Stimulated activated CD4-positive, alpha-beta T cell treated with anti-CD3 and anti-CD28 coated beads, TNF-alpha, amount 100 ng/mL, for 48 hours (primary cell): ENCODE results near the gene GAPDHS.
A peak's percentile ranks its signal among the peaks of the same experiment; 100 is the strongest.

Source experiments
- DNase-seq, 3 donors: peaks; one replicate each; pipeline ENCODE4 v3.0.0-alpha.2; 2020; ENCODE audit warnings: low read depth in 3 of 3

GAPDHS gene

DNA sequence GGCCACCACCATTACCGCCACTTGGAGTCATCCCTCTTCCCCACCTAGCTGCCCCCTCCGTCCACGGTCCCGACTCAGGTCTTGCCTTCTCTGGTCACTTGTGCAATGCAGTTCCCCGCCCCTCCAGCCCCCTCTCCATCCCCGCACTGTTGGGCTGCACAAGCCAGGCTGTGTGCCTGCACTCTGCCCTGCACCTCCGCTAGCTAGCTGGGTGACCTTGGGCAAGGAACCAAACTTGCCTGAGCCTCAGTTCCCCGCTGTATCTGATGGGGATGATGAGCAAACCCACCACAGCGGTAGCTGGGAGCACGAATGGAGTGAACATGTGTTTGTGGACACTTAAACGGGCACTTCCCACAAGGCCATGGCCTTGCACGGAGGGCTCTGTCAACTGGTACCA lies 6.6 kb downstream of the GAPDHS start:
- no peak for DNase-seq

DNA sequence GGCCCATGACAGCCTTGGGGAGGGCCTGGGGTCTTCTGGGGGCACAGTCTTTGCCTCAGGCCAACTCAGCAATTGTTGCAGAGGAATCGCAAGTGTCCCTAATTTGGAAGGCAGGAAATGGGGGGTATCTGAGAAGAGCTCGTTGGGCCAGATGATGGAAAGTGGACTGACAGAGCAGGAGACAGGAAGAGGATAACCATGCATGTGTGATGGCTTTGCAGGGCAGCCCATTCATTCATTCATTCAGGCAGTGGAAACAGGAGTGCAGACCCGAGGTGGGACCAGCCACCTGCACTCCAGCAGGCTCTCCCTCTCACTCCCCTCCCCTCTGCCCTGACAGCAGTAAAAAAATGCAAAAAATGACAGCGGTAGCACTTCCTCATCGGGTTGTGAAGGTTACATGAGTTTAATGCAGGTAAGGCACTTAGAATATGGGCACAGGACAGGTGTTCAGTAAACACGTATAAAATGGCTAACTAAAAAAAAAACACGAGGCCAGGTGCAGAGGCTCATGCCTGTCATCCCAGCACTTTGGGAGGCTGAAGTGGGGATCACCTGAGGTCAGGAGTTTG lies 7.2 kb downstream of the GAPDHS start:
- no peak for DNase-seq

DNA sequence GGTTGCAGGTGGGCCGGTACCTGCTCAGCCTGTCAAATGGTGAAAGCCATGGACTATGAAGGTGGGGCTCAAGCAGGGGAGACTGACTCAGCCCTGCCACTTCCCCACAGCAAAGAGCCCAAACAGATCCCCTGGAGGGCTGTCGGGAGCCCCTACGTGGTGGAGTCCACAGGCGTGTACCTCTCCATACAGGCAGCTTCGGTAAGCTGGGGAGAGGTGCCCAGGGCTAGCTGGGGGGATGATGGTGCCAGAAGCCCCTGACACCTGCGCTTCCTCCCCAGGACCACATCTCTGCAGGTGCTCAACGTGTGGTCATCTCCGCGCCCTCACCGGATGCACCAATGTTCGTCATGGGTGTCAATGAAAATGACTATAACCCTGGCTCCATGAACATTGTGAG lies 9.0 kb downstream of the GAPDHS start:
- no peak for DNase-seq

DNA sequence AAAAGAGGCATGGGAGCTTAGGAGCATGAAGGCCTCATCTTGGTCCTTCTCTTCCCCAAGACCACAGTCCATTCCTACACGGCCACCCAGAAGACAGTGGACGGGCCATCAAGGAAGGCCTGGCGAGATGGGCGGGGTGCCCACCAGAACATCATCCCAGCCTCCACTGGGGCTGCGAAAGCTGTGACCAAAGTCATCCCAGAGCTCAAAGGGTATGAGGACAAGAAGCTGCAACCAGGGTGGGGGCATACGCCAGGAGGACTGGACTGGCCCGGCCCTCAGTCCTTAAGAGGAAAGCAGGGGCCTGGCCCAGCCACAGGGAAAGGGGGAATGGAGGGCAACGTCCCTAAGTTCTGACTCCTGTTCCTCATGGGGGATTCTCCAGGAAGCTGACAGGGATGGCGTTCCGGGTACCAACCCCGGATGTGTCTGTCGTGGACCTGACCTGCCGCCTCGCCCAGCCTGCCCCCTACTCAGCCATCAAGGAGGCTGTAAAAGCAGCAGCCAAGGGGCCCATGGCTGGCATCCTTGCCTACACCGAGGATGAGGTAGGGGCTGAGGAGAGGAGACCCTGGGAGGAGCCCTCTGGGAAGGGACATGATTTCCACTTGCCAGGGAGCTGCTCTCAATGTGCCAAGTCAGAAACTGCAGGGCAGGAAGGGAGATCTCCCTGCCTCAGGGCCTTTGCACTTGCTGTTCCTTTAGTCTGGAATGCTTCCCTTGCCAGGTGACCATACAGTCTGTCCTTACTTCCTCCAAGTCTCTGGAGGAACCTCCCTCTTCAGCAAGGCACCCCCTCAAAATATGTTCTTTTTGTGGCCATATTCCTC lies 10.2 kb downstream of the GAPDHS start:
- no peak for DNase-seq

DNA sequence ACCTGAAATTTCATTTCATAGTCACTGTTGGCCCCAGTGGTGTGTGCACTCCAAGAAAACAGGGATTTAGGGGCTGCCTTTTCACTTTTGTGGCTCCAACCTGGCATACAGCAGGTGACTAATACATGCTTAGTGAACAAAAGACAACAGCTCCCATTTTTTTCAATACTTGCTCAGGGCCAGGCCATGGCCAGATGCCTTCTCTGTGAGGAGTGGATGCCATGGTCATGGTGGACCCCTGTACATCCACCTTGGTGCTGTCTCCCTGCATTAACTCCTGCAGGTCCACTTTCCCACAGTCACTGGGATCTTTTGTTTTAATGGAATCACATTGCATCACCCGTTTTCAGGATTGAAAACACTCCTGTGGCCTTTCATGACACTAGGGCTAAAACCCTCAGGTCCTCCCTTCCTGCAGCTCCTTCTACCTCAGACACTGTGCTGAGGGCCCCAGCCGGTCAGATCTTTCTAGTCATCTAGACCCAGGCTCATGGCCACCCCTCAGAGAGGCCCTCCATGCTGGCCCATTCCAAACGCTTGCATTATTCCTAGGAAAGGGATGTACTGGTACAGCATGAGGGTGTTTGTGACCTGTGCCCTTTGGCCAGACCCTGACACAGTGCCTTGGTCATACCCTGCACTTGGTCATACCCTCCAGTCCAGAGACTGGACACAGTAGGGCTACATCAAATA lies 11.0 kb downstream of the GAPDHS start:
- no peak for DNase-seq

DNA sequence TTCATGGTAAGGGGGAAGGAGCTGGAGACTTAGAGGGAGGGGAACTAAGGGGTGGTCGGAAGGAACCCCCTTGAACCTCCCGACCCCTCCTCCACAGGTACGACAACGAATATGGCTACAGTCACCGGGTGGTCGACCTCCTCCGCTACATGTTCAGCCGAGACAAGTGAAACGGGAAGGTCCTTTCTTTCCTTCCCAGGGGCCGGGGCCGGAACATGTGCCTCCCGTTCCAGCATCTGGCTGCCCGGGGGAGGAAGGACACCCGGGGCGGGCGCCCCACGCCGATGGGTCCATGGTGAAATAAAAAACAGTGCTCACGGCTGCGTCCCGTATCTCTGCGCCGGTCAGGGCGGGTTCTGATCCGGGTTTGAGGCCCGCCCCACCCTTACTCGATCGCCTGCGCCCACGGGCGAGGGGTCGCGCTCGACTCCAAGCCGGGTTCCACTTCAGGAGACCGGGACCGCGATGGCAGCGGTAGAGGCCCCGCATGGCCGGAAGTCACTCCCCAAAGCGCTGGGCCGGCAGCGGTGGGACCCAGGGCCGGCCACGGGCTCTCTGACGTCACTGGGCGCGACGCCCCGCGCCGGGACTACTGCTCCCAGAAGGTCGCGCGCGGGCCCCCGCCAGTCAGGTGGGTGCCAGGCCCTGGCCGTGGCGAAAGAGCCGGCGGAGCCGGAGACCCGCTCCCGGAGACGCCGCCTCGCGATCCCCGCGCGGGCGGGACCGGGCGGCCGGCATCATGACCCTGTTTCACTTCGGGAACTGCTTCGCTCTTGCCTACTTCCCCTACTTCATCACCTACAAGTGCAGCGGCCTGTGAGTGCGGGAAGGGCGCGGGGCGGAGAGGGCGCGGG lies 12.0 kb downstream of the GAPDHS start, which contains the start of gene TMEM147:
TSS of gene TMEM147 (plus strand) at position 626 of the 854 bp plus-strand sequence. CDS start at position 740, 114 bp downstream.
- DNase-seq: peak; percentile 58 to 84 (median 72)

DNA sequence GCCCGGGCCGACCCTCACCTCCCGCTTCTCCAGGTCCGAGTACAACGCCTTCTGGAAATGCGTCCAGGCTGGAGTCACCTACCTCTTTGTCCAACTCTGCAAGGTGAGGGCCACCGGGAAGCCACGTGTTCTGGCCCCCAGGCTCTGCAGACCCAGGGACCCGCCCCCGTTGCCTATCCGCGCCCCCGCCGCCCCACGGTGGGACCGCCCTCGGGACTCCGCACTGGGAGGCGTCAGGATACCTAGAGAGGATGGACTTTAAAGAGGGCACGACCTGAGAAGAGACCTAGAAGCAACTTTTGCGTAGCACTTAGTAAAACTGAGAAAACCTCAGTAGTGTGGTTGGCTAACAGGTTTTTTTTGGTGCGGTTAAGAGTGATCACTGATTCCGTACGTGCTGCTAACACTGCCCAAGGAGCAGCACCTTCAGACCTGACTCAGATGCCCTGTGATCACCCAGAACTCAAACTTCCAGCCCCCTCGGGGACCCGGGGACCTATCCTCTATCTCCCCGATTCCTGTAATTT lies 12.7 kb downstream of the GAPDHS start:
- DNase-seq: peak; percentile 44 to 70 (median 63)

DNA sequence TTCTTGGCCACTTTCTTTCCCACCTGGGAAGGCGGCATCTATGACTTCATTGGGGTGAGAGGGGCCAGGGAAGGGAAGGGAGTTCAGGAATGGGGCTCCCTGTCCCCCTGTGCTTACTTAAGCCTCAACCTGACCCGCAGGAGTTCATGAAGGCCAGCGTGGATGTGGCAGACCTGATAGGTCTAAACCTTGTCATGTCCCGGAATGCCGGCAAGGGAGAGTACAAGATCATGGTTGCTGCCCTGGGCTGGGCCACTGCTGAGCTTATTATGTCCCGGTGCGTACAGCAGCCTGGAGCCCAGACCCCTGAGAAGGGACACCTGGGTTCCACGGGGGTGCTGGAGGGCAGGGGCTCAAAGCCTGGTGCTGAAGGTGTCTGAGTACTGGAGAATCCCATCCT lies 13.3 kb downstream of the GAPDHS start:
- no peak for DNase-seq

DNA sequence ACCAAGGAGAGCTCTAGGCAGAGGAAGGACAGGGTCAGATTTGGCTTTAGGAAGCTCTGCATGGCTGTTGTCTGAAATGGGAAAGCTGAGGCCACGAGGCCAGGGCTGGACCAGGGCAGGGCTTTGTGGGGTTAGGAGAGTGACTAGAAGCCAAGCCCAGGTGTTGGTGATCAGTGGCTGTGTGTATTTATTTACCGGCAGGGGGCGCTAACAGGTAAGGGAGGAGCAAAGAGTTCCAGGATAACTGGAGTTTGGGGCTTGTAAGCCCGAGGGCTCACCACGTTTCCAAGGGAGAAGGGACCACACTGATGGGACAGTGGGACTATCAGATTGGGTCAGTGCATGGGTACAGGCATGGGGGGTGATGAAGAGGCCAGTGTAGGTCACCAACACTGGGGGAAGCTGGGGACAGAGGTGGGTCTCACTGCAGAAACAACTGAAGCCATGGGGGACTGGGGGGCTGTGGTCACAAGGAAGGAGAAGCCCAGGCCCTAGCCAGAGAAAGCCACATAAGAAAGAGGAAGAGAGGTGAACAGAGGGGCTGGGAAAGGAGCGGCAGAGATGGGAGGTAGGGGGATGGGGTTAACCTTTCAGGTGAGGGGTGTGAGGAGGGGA lies 16.0 kb downstream of the GAPDHS start:
- DNase-seq: peak in 2 of 3 donors; percentile 18 to 63

DNA sequence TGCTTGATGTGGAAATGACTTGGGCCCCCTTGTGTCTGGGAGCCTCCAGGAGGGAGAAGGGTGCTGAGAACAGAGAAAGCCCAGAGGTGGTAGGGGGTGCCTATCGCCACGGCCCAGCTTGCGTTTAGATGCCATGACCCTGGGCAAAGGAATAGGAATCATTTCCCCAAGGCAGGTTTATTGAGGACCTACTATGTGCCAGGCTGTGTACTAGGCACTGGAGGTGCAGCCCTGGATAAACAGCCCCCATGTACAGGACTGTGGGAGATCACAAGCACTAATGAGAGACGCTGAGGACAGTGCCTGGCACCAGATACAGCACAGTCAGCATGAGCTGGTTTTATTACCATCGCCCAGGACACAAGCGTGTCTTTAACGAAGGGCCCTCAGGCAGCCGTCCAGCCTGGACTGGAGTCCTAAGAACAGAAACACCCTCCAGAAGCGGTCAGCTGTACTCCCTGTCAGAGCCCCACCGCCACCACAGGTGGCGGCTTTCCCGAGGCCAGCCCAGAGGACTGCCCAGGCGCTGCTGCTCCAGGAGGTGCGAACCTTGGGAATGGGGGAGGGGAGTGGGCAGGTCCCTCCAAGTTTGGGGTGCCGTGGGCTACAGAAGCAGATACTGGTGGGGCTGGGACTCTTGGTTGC lies 16.7 kb downstream of the GAPDHS start:
- no peak for DNase-seq

DNA sequence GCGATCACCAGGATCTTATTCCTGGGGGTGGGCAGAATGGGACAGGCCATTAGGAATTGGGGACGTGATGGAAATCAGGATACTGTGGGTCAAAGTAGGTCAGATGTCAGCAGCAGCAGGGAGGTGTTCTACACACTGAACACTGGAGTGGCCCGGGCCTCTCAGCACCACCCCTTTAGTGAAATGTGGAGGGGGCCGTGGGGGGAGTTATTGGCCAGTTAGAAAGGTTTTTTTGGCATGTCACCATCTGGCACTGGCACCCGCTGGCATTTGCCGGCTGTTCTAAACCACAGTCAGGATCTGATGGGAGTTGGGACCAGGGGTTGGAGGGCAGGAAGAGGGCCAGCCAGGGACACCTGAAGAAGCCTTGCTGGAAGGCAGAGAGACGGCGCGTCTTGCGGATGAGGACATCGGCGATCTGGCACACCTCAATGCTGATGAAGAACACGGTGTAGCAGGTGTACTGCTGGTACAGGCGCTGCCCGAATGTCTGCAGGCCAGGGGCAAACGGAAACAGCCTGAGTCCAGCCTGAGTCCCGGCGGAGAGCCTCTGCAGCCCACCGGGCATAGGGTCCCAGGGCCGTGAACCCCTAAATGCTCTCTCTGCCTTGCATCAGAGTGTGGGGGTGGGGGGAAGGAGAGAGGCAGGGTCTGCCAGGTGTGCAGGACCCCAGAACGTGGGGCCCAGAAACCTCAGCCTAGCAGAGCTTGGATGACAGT lies 18.0 kb downstream of the GAPDHS start:
- DNase-seq: no peak

DNA sequence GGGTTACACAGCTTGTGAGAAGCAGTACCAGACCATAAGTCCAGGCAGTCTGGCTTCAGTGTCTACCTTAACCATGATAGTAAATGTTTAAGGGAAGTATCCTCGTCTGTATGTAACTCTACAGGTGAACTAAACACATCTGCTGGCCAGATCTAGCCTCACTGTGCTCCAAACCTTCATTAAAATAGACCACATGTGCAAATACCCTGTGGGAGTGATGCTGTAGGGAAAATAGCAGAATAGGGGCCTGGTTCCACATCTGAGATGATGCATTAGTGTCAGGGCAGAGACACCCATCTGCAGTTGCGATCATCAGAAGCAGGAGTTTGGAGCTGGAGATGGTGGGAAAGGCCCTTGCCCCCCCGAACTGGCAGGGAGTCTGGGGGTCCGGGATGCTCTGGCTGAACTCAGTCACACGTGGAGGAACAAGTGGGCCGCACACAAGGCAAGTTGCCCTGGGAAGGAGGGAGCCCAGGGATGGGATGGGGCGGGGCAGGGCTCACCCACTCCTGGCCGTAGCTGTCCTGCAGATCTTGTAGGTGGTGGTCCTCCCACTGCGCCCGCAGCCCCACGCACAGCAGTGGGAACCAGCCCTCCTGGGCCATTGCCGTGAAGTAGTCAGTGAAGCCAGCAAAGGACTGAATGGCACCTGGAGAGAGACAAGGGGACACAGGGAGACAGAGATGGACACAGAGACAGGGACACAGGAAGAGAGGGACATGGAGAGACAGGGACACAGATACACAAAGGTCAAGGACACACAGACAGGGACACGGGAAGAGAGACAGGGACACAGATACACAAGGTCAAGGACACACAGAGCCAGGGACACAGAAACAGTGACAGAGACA lies 19.5 kb downstream of the GAPDHS start:
- no peak for DNase-seq

DNA sequence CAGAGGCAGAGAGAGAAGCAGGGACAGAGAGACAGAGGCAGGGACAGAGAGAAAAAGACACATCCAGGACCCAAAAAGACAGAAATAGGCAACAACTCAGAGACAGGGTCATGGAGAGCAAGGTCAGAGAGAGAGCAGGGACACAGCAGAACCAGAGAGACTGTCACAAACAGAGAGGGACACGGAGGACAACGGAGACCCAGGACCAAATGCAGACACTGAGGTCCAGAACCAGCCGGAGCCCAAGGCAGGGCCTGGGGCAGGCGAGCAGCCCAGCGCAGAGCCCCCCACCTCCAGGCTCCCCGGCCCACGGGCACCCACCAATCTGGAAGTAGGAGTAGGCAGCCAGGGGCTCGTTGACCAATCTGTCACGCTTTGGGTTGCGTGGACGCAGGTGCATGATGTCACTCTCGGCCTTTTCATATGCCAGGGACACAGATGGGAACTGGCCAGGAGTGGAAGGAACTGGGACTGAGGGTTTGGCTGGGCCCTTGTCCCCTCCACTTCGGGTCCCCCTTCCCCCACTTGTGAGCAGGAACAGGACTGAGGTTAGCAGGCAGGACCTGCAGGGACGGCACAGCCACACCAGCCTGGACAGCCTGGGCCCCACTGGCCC lies 20.2 kb downstream of the GAPDHS start:
- DNase-seq: no peak

DNA sequence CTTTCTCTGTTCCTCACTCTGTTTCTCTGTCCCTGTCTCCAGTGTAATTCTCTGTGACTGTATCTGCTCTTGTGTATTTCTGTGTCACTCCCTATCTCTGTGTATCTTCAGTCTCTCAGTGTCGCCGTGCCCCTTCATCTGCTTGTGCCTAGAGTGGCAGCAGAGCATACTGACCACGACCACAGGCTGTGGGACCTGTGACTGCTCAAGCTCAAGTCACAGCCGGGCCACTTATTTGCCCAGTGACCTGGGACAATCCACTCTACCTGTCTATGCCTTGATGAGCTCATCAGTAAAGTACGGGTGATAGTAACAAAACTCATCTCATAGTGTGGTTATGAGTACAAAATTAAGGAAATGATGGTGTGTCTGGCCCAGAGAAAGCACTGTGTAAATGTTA lies 20.8 kb downstream of the GAPDHS start:
- DNase-seq: no peak

DNA sequence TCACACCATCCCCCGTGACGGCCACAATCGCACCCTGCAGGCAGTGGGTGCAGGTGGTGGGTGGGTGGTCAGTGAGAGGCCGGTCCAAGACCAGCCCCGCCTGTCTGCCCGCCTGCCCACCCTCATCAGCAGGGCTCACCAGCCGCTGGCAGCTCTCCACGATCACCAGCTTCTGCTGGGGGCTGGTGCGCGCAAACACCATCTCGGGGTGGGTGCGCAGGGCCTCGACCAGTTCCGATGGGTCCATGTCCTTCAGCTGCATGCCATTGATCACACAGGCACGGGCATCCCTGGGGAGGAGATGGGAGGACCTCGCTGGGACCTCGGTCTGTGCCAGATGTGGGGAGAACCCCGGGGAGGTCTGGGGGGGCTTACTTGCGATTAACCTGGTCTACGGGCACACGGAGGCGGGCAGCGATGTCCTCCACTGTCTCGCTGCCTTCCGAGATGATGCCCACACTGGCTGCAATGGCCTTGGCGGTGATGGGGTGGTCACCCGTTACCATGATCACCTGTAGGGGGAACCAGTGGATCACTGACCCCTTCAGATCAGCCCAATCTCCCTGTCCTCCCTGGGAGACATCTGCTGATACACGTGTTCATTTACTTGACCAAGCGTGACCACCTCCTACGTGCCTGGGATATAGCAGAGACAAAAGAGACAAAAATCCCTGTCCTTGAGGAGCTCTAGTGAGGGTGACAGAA lies 22.2 kb downstream of the GAPDHS start:
- no peak for DNase-seq

DNA sequence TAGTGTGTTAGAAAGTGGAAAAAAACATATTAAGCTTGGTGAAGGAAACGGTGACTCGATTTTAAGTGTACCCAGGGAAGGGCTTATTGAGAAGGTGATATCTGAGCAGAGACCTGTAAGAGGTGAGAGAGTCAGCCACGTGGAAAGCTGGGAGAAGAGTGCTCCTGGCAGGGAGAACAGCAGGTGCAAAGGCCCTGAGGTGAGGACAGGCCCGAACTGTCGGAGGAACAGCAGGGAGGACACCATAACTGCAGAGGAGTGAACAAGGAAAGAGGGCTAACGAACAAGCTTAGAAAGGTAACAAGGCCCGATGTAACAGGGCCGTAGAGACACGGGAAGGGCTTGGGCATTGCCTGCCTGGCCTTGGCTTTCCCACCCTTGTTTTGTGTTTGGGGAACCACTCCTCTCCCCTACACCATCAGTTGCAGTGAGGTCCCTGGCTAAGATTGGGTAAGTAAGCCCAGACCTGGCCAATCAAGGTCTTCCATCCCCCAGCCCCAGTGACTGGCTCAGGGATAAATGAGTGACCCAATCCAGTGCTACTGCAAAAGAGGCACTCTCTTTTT lies 22.9 kb downstream of the GAPDHS start:
- DNase-seq: no peak

DNA sequence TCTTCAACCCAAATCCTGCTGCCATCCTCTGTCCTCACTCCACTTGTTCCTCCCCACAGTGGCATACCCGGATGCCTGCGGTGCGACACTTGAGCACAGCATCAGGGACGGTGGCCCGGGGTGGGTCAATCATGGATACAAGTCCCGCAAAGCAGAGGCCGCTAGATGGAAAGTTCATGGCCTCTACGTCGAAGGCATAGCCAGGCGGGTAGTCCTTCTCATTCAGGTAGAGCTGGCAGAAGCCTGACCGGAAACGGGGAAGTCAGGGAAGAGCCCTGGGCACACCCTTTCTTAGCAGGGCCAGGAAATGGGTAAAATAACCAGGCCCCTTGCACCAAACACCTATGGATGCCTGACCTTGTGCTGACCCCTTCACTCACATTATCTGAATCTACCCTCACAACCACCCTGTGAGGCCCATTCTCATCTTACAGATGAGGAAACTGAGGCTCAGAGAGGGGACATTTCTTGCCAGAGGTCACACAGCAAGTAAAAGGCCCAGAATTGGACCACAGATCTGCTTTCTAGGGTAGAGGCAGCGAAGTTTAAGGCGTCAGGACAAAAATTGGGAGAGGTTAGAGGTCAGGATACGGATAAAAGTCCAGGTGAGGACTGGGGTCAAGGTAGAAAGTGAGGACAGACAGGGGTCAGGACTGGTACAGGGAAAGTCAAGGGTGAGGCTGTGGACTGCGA lies 23.7 kb downstream of the GAPDHS start:
- DNase-seq: no peak
